Fibroblast of skin of left biceps (primary cell): ENCODE data around the gene MYL10.

Experiments
- DNase-seq, 2 experiments: peaks; one replicate each; pipeline ENCODE4 v3.0.0-alpha.2; 2013; ENCODE audit warnings: low read depth in 2 of 2

Gene MYL10

GRCh38 chr7:101567230-101567629, 61.9 kb downstream of the MYL10 start:
- DNase-seq = no peak

GRCh38 chr7:101565601-101566209, 63.4 kb downstream of the MYL10 start:
- DNase-seq = no peak

- DNase-seq = no peak
Observed at GRCh38 chr7:101564778-101565211, 64.3 kb downstream of the MYL10 start.

GRCh38 chr7:101563943-101564777, 64.9 kb downstream of the MYL10 start:
- no peak for DNase-seq
